WI38 (cell line): Measurements from ENCODE around the gene STX19.
A peak's percentile ranks its signal among the peaks of the same experiment; 100 is the strongest.

Source experiments
- H3K4me3 ChIP-seq: 2 replicates; pipeline ENCODE4 v1.5.1; 2011; ENCODE audit warnings: low read depth, mild to moderate bottlenecking, control low read depth, low read length
- CTCF ChIP-seq: IDR thresholded peaks from 2 replicates; pipeline ENCODE4 v1.5.1; 2012; ENCODE audit warnings: low read depth, mild to moderate bottlenecking, control low read depth, low read length

The STX19 gene

DNA sequence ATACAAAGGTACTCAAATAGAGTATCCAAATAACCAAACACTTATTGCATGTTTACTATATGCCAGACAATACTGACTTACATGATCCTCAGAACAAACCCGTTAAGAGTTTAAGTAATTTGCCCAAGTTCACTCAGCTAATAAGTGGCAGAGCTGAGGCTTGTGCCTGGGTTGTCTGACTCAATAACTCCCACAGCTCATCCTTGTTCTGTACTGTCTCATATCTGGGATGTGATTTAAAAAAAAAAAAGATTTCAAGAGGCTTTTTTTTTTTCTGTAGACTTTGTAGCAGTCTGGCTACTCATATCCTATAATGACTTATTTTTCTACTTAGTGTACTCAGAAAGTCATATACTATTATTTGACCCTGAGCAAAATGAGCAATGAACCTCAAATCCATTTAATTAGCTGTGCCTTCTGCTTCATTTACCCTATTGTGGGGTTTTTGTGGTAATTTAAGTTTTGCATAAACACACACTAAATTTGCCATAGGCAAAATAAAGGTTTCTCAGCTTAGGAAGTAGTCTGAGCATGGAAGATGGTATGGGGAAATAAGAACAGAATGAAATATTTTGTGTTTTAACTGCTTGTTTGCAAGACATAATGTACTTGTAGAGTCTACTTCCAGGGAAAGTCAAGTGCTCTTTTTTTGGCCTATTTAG lies 37.6 kb upstream of the STX19 start:
- no peak overlapping the region for H3K4me3 ChIP-seq
- TF ChIP-seq CTCF = no peak

- H3K4me3 ChIP-seq = no peak overlapping the region
- no peak for TF ChIP-seq CTCF
Observed at GRCh38 chr3:94065122-94065521, 36.7 kb upstream of the STX19 start.

DNA sequence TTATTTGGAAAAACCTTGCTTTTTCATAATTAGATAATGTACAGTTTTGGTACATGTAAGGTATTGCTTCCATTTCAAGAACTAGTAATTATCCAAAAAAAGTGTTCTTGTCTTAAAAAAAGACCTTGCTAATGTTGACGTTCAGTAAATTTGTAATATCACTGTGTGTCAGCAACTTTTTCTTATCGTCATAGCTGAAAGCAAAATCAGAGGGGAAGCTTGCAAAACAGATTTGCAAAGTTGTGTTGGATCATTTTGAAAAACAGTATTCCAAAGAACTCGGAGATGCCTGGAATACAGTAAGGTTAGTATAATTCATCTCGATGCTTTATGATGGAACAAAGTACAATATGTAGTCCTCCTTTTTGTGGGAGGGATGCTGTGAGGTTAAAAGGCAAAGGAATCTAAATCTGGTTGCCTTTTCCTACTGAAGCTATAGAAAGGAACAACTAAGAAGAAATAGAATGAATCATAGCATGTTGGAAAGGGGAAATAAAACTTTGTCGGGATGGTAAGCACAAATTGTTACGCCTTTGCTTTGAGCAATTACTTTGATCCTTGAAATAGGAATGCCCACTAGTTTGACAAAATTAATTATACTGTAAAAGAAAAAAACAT lies 36.0 kb upstream of the STX19 start:
- peak overlapping the region; percentile 73; the same call in 1 of the 2 replicates for H3K4me3 ChIP-seq
- TF ChIP-seq CTCF = no peak

DNA sequence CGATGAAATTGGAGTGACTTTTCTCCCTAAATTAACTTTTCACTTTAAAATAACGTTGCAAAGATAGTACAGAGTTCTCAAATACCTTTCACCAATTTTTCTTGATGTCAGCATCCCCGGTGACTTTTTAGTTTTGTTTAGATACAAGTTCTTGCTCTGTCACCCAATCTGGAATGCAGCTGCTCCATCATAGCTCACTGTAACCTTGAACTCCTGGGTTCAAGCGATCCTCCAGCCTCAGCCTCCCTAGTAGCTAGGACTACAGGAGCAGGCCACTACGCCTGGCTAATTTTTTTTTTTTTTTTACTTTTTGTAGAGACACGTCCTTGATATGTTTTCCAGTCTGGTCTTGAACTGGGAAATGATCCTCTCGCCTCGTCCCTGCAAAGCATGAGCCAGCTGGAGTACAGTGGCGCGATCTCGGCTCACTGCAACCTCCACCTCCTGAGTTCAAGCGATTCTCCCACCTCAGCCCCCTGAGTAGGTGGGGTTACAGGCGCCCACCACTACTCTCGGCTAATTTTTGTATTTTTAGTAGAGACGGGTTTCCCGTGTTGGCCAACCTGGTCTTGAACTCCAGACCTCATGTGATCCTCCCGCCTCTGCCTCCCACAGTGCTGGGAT lies 35.2 kb upstream of the STX19 start:
- no peak for TF ChIP-seq CTCF
- H3K4me3 ChIP-seq = peak overlapping the region; percentile 73

DNA sequence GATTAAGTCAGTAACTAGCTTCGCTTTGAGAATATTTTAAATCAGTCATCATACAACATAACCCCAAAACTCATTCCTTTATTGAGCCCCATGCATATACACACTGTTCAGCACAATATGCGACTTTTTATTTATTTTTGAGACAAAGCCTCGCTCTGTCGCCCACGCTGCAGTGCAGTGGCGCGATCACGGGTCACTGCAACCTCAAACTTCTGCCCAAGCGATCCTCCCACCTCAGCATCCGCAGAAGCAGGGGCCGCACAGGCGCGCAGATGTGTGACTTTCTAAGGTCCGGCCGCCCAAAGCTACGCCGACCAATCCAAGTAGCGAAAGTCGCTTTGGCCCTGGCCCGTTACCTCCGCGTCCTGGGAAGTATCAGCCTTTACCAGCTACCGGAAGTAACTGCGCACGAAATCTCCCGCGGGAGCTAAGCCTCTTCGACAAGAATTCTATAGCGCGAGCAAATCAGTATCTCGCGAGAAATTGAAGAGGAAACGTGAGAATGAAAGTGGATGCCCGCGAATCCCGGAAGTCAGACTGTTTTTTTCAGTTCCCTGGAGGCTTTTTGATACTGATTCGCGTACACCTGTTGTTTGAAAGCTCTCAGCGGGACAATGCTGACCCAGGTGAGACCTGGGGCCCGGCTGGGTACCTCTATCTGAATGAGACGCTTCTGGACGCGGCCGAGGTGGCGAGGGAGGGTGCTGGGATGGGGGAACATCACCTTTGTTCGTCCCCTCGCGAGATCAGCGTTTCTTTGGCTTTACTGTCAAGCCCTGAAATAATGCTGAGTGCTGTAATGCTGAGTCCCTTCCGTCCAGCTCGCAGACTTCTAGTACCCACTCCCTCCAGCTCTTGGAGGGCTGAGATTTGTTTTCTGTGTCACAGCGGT lies 34.4 kb upstream of the STX19 start, which contains the start of the genes DHFR2 and NSUN3:
DHFR2 (minus strand) TSS at position 404 of the 892 bp plus-strand sequence. CDS start 1,405 bp downstream, outside the sequence.
NSUN3 (plus strand) TSS at position 549 of the 892 bp plus-strand sequence; CDS start at position 615, 66 bp downstream.
- peak within 1 kb of the TSS; percentile 73 for H3K4me3 ChIP-seq
- no peak for TF ChIP-seq CTCF

- TF ChIP-seq CTCF = no peak
- H3K4me3 ChIP-seq = no peak overlapping the region
Observed at GRCh38 chr3:94061297-94061696, 32.9 kb upstream of the STX19 start.
